HG03064 (cell line): ENCODE results near the gene CXCL5.
"Not testable (repeated sequence)": the region's sequence is repeated elsewhere in the genome, so short reads cannot be mapped to it uniquely, and the experiment has no call there.

Experiments
- ATAC-seq: cut with Tn5 transposase; IDR thresholded peaks from one replicate; pipeline ENCODE4 v1.9.1; 2021; ENCODE audit warnings: low read depth; ENCODE audit not compliant: unreplicated experiment

Gene CXCL5

GRCh38 chr4:73976217-73976616 is 22.3 kb downstream of the CXCL5 start:
- no peak for ATAC-seq

GRCh38 chr4:73974352-73974751 is 24.1 kb downstream of the CXCL5 start:
- no peak for ATAC-seq

GRCh38 chr4:73970945-73971344 is 27.5 kb downstream of the CXCL5 start:
- ATAC-seq = no peak

GRCh38 chr4:73970011-73970410 is 28.5 kb downstream of the CXCL5 start:
- no peak for ATAC-seq

GRCh38 chr4:73967866-73968265 is 30.6 kb downstream of the CXCL5 start:
- no peak for ATAC-seq

- ATAC-seq = no peak
These were observed 33.4 kb downstream of the CXCL5 start for GRCh38 chr4:73964862-73965611.

- no peak for ATAC-seq
These were observed 35.8 kb downstream of the CXCL5 start for GRCh38 chr4:73962724-73963123.

- not testable (repeated sequence) for ATAC-seq
These were observed 39.4 kb downstream of the CXCL5 start for GRCh38 chr4:73959041-73959440.

- ATAC-seq = no peak
These were observed 46.1 kb downstream of the CXCL5 start for GRCh38 chr4:73952352-73952751.

GRCh38 chr4:73950376-73950920 is 48.0 kb downstream of the CXCL5 start:
- ATAC-seq = not testable (repeated sequence)

GRCh38 chr4:73948990-73949706 is 49.3 kb downstream of the CXCL5 start:
- ATAC-seq = no peak

GRCh38 chr4:73948291-73948690 is 50.2 kb downstream of the CXCL5 start:
- no peak for ATAC-seq

- no peak for ATAC-seq
These were observed 51.1 kb downstream of the CXCL5 start for GRCh38 chr4:73947239-73947985.

GRCh38 chr4:73945674-73946449 is 52.6 kb downstream of the CXCL5 start:
- ATAC-seq = no peak
